ENCODE measurements around the gene MIS12.

Gene MIS12

GRCh38 chr17:5472511-5472910 lies 13.9 kb upstream of the MIS12 start:
- Histone ChIP-seq H2AFZ (ENCODE audit: low read depth, low read length) (no peak overlapping the region), H3K27ac (ENCODE audit: low read length) (no peak overlapping the region), H3K27me3 (ENCODE audit: low read depth, low read length) (no peaks in the 10 kb centered on the region), H3K9ac (ENCODE audit: low read length) (no peak overlapping the region), H3K79me2 (ENCODE audit: low read length) (peaks cover 13% of the 10 kb centered on the region), H3K36me3 (replicated peaks; ENCODE audit: low read depth, low read length) (peaks cover 22% of the 10 kb centered on the region), H3K9me3 (ENCODE audit: insufficient read depth, low read length) (no peaks in the 10 kb centered on the region), H3K4me1 (ENCODE audit: low read length) (no peaks in the 10 kb centered on the region), H4K20me1 (ENCODE audit: insufficient read depth, low read length) (no peaks in the 10 kb centered on the region), H3K4me3 (ENCODE audit: low read length) (no peak overlapping the region), H3K4me2 (ENCODE audit: low read length) (no peak overlapping the region)
- TF ChIP-seq CTCF (IDR thresholded peaks at IDR 0.05; ENCODE audit: low read depth, low read length) = no peak
- TF ChIP-seq EZH2phosphoT487 (IDR thresholded peaks at IDR 0.05; ENCODE audit: low read depth) = no peak

- Histone ChIP-seq H3K9me3 (ENCODE audit: insufficient read depth, low read length) (no peaks in the 10 kb centered on the region), H3K4me1 (ENCODE audit: low read length) (no peaks in the 10 kb centered on the region), H3K4me2 (ENCODE audit: low read length) (no peak overlapping the region), H3K27me3 (ENCODE audit: low read depth, low read length) (no peaks in the 10 kb centered on the region), H3K9ac (ENCODE audit: low read length) (no peak overlapping the region), H3K79me2 (ENCODE audit: low read length) (no peaks in the 10 kb centered on the region), H3K4me3 (ENCODE audit: low read length) (no peak overlapping the region), H4K20me1 (ENCODE audit: insufficient read depth, low read length) (no peaks in the 10 kb centered on the region), H3K36me3 (replicated peaks; ENCODE audit: low read depth, low read length) (peaks cover 29% of the 10 kb centered on the region), H3K27ac (ENCODE audit: low read length) (no peak overlapping the region), H2AFZ (ENCODE audit: low read depth, low read length) (no peak overlapping the region)
- TF ChIP-seq CTCF (IDR thresholded peaks at IDR 0.05; ENCODE audit: low read depth, low read length) = no peak
- TF ChIP-seq EZH2phosphoT487 (IDR thresholded peaks at IDR 0.05; ENCODE audit: low read depth) = no peak
Observed at GRCh38 chr17:5473906-5474305, 12.5 kb upstream of the MIS12 start.

GRCh38 chr17:5478992-5479391 lies 7.4 kb upstream of the MIS12 start:
- Histone ChIP-seq H3K79me2 (ENCODE audit: low read length) (0 out of 2 replicates have a peak, but pooled peaks cover 3% of the 10 kb centered on the region), H3K4me1 (ENCODE audit: low read length) (no peaks in the 10 kb centered on the region), H3K4me2 (ENCODE audit: low read length) (no peak overlapping the region), H3K36me3 (replicated peaks; ENCODE audit: low read depth, low read length) (peaks cover 37% of the 10 kb centered on the region), H3K27ac (ENCODE audit: low read length) (no peak overlapping the region), H3K9me3 (ENCODE audit: insufficient read depth, low read length) (no peaks in the 10 kb centered on the region), H3K4me3 (ENCODE audit: low read length) (no peak overlapping the region), H2AFZ (ENCODE audit: low read depth, low read length) (no peak overlapping the region), H3K27me3 (ENCODE audit: low read depth, low read length) (no peaks in the 10 kb centered on the region), H3K9ac (ENCODE audit: low read length) (no peak overlapping the region), H4K20me1 (ENCODE audit: insufficient read depth, low read length) (no peaks in the 10 kb centered on the region)
- no peak for TF ChIP-seq CTCF (IDR thresholded peaks at IDR 0.05; ENCODE audit: low read depth, low read length)

GRCh38 chr17:5480962-5481361 lies 5.4 kb upstream of the MIS12 start:
- Histone ChIP-seq H3K79me2 (ENCODE audit: low read length) (peaks cover 21% of the 10 kb centered on the region), H3K27ac (ENCODE audit: low read length) (no peak overlapping the region), H3K9ac (ENCODE audit: low read length) (no peak overlapping the region), H4K20me1 (ENCODE audit: insufficient read depth, low read length) (no peaks in the 10 kb centered on the region), H3K27me3 (ENCODE audit: low read depth, low read length) (no peaks in the 10 kb centered on the region), H3K9me3 (ENCODE audit: insufficient read depth, low read length) (no peaks in the 10 kb centered on the region), H2AFZ (ENCODE audit: low read depth, low read length) (no peak overlapping the region), H3K4me1 (ENCODE audit: low read length) (peaks cover 9% of the 10 kb centered on the region), H3K36me3 (replicated peaks; ENCODE audit: low read depth, low read length) (peaks cover 33% of the 10 kb centered on the region), H3K4me3 (ENCODE audit: low read length) (no peak overlapping the region), H3K4me2 (ENCODE audit: low read length) (no peak overlapping the region)
- TF ChIP-seq CTCF (IDR thresholded peaks at IDR 0.05; ENCODE audit: low read depth, low read length) (no peak), EZH2phosphoT487 (IDR thresholded peaks at IDR 0.05; ENCODE audit: low read depth) (no peak)

Measured in OCI-LY3 (cell line).